Measurements from ENCODE around the gene SP140.
"Not testable (repeated sequence)": the region's sequence is repeated elsewhere in the genome, so short reads cannot be mapped to it uniquely, and the experiment has no call there.

SP140 gene

DNA sequence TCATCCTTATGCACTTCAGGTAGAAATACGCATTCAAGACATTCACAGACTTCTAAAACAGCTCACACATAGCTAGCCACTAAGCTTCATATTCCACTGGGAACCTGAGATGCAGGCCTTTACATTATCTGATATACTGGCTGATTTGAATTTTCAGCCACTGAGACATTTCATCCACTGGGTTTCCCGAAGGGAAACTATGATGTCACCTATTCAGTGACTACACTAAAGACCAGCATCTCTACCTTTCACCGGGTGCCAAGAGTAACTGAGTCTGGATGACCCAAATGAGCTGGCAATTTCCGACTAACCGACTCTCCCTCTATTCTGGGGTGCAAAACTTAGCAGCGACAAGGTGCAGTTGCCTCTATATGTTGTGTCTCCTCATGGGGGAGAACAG lies 69.7 kb downstream of the SP140 start:
- no peak for DNase-seq

- DNase-seq, result no peak
Measured at GRCh38 chr2:230296917-230297316, 71.4 kb downstream of the SP140 start.

GRCh38 chr2:230299618-230300017 lies 74.1 kb downstream of the SP140 start:
- no peak for DNase-seq

GRCh38 chr2:230305416-230306275 lies 80.1 kb downstream of the SP140 start:
- DNase-seq, result no peak

DNA sequence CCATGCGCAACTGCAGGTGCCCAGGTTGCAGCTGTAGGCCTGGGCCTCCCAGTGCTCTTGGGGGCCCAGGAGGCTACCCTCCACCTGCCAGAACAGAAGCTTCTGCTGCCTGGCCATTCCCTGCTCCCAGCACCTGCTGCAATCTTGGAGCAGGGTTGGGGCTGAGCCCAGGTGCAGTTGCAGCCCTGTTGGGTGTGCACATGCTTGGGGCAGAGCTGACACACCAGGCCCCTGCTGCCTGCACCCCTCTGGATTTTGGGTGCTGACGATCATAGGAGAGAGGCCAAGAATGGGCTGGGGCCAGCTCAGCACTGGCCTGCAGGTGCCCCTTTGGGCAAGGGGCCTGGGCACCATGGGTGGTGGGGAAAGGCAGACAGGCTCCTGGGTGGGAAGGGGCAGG lies 80.9 kb downstream of the SP140 start:
- DNase-seq, result no peak

DNA sequence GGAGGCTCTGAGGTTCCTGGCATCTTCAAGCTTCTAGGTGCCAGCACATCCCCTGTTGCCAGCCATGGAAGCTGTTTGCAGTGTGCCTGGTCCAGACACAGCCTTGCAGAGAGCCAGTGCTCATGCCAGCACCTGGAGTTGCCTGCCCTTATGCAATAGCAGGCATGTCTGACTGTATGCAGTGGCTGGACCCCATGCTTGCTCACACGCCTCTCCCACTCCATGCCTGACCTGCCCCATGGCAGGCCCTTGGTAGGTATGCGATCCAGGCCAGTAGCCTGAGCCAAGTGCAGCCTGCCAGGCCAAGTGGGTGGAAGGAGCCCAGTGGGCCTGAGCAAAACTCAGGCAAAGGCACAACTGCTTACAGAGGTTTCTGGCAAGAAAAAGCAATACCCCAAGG lies 81.9 kb downstream of the SP140 start:
- DNase-seq, result no peak

DNA sequence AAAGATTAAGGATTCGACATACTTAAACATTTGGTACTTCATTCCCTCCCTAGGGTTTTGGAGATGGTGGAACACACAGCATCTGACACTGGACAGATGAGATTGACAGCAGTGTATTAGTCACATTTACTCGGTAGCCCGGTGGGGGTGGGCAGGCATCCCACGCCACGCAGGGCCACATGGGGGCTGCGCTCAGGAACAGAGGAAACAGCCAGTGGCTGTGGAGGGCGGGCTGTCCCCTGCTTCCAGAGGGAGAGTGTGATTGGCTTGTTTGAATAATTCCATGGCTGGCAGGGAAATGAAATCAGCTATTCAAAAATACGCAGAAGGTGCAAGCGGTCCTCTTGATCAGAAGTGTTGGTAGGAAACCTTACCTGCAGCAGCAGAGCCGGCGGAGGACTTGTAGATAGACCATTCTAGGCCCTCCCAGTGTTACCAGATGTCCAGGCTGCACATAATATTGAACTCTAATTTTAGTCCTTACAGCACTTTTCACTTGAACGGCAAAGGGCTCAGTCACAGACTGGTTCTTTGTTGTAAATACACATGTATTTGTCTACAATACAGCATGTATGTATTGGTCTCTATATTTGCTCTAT lies 83.0 kb downstream of the SP140 start:
- DNase-seq, result no peak

GRCh38 chr2:230310792-230311191 lies 85.3 kb downstream of the SP140 start:
- DNase-seq, result not testable (repeated sequence)

GRCh38 chr2:230311634-230312033 lies 86.1 kb downstream of the SP140 start:
- not testable (repeated sequence) for DNase-seq

DNA sequence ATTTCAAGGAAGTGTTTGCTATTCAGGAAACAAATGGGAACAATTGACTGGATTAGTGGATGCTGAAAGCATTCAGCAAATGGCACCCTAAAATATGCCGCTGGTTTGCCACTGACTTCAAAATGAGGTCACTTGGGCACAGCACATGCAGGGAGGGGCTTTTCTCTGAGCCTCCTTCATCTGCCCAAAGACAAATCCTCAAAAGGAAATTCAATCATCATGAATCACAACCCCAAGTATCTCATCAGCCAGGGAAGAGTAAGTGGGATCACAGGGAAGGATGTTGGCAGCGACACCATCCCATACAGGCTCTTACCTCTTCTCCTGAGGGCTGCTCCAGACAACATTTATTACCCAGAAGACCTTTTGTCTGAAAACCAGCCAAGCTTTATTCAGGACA lies 87.1 kb downstream of the SP140 start:
- DNase-seq, result no peak

- DNase-seq, result no peak
Measured at GRCh38 chr2:230317366-230317765, 91.8 kb downstream of the SP140 start.

- DNase-seq, result no peak
Measured at GRCh38 chr2:230318190-230319121, 92.9 kb downstream of the SP140 start.

GRCh38 chr2:230319211-230319862 lies 93.8 kb downstream of the SP140 start:
- no peak for DNase-seq

DNA sequence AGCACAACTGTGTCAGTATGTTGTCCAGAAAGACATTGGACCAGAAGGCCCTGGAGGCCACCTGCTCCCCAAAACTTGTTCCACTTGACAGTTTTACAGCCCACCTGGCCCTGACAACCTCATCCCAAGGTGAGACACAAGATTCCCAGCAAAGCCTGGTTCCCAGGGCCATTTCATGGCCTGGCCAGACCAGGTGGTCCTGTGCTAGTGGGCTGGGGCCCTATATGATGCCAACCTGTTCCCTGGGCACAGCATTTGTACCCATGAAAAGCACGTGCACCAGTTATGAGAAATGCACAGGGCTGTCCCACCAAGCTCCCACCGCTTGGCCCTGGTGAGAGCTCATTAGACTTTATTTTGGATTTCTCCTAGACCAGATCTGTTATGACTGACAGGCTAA lies 95.5 kb downstream of the SP140 start:
- no peak for DNase-seq

DNA sequence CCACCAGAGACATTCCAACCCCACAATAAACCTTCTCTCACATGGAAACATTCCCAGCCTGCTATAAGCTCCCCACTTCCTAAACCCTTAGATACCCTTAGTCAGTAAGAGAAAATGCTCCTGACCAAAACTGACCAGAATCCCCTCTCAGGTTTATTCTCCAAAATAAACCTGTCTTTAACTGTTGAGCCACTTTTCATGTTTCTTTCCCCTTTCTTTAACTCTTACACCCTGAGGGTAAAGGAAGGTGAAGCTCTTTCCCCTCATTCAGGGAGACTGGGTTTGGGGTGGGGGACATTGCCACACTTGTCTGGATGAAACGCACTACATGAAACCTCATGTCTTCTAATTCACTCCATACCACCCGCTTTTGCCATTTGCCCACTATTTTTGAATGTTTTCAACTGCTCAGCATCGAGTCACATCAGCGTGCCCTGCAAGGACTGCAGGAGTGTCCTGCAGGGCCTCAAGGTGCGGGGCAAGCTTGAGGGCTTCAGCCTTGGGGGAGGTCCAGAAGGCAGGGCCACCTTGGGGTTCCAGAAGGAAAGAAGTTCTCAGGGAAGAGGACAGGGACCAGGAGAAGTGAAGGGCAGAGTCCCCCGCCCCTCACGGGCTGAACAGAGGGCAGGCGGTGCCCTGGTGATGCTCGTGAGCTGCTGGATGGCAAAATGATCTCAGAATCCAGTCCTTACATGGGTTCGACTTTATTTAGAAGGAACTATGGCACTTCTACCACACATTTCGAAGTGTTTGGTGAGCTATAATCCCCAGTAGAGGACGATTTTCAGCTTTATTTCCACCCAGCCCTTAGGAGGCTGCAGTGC lies 97.2 kb downstream of the SP140 start:
- DNase-seq, result no peak

DNA sequence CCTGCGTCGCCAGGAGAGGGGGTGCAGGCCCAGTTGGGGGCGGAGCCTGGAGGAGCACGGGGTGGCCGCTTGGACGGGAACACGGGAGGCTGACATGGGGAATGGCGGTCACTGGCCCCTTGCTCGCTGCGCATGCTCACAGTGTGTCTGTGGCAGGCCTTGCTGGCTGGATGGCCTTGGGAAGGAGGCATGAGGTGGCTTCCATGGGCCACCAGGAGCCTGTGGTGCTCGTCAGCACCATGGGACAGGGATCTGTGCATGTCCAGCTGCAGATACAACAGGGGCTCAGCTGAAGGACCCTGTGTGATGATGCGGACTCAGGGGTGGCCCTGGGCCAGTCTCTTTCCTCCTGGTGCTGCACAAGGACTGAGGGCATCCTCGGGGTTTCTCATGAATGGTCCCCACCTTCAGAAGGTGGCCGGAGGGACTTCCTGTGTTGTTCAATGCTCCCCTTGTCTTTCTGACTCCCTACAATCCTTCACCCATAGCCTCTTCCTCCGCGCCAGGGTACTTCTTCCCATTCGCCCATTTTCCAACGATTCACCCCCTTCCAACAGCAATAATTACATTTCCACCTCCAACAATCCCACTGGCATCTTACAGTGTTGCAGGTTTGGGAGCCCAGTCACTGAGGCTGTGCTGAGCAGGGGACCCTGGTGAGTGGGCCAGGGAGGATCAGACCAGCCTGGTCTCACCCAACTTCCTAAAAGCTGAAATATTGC lies 98.0 kb downstream of the SP140 start:
- no peak for DNase-seq

DNA sequence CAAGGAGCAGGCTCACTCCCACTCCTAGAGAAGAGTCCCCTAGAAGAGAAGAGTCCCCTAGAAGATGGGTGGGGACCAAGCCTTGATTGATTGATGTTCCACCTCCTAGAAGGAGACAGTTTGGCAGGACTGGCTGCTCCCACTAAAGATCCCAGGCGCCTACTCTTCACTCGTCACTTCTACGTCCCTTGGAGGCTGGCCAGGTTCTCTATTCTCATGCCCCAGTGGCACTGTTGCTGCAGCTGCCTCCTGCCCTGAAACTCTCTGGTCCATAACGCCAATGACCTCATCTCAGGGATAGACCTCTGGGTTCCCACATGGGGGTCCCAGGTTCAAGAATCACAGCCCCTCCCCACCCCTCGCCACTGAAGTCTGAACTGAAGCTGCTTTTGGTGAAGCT lies 99.0 kb downstream of the SP140 start:
- no peak for DNase-seq

DNA sequence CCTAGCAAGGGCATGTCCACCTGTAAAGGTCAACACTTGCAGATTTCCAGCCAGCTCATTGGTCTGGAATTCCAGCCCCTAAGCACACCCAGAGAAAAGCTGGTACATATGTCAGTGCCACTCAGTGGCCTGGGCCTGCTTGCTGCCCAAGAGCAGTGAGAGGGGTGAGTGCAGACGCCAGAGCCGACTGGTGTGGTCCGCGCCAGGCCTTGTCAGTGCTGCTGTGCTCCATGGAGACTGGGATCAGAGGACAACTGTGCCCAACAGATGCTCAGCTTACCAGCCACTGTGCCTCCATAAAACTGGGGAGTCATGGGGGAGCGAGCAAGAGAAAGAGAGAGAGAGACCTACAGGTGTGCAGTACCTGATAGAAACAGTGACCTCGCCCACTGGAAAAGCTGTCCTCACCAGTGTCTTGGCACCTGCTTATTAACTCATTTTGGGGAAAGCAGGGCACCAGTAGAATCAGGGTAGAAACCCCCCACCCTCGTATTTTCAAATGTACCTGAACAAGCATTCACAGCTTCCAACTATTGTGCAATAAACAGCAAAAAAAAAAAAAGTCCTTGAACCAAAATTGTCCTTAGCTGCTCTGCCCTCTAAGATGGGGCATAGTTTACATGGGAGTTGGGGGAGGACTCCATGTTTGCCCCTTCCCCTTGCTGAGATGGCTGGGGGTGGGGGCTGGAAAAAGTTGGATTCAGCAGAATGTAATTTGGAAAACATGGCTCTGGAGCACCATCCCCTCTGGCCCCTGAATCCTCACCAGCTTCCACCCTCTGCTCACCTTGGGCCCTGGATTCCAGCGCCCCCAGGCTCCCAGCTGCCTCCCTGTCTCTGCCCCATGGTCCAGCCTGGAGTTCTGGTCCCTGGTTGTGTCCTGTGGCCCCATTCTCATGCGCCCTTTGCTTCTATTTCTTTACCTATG lies 100.0 kb downstream of the SP140 start:
- DNase-seq, result no peak

- DNase-seq, result no peak
Measured at GRCh38 chr2:230326453-230327417, 101.2 kb downstream of the SP140 start, which contains the start of gene SP140L. TSS of gene SP140L (plus strand) at chr2:230327193. CDS start at chr2:230327270, 77 bp downstream.
